Measurements from ENCODE around the gene LIN28A. TPM values are rescaled to one million over a fixed set of nuclear protein-coding genes. Genes with fewer than 3 reads are reported as not detected.
"Not testable (repeated sequence)": the region's sequence is repeated elsewhere in the genome, so short reads cannot be mapped to it uniquely, and the experiment has no call there.

Gene LIN28A, protein sequence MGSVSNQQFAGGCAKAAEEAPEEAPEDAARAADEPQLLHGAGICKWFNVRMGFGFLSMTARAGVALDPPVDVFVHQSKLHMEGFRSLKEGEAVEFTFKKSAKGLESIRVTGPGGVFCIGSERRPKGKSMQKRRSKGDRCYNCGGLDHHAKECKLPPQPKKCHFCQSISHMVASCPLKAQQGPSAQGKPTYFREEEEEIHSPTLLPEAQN
- not detected in 2 replicates for total RNA-seq (2014; rRNA removed; shearing (Covaris generic))
- polyA plus RNA-seq (2014; cell fraction: nucleus; rRNA removed), result not detected in 2 replicates

DNA sequence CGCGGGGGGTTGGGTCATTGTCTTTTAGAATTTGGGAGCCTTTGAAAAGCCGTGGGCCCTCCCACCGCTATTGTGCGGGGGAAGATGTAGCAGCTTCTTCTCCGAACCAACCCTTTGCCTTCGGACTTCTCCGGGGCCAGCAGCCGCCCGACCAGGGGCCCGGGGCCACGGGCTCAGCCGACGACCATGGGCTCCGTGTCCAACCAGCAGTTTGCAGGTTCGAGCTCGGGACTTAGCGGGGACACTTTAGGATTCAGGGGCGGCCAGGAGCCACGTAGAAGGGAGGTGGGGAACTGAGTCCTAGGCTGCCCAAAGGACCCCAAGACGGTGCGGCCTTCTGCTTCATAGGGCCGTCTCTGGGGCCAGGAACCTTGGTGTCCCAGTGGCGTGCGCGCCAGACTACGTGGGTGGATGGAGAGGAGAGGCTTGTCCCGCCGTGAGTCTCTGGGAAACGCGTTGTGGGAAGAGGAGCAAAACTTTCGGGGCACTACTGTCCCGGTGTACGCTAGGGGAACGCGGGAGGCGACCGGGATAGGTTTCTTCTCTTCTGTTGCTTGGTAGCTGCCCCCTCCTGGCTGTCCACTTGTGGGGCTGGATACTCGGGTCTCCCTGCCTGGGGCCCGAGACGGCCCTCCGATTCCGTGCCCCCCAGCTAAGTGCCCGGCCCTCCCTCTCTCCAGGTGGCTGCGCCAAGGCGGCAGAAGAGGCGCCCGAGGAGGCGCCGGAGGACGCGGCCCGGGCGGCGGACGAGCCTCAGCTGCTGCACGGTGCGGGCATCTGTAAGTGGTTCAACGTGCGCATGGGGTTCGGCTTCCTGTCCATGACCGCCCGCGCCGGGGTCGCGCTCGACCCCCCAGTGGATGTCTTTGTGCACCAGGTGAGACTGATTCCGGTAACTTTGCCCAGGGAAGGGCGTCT lies at the start of gene LIN28A:
TSS of gene LIN28A (plus strand) at position 112 of the 918 bp plus-strand sequence. CDS start at position 187, 75 bp downstream.
- no peak for DNase-seq (ENCODE audit: extremely low read depth, low read depth)

DNA sequence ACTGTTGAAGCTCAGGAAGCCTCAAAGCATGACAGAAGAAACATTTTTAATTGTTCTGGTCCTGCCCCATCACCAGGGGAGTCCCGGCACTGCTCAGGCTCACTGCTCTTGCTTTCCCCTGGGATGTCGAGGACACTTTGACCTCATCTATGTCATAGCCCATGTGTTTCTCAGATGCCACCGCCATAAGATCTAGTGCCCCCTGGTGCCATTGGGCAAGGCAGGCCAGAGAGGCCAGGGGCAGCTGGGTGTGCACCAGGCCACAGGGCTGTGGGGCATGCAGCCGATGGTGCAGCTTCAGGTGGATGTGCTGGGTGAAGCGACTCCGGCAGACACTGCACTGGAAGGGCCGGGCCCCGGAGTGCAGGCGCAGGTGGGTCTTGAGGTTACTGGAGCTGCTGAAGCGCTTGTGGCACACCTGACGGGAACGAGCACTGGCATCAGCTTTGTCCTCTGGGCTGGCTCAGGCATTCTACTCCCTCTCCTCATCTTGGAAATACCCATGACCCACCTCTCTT lies 49.0 kb upstream of the LIN28A start:
- no peak for DNase-seq (ENCODE audit: extremely low read depth, low read depth)

DNA sequence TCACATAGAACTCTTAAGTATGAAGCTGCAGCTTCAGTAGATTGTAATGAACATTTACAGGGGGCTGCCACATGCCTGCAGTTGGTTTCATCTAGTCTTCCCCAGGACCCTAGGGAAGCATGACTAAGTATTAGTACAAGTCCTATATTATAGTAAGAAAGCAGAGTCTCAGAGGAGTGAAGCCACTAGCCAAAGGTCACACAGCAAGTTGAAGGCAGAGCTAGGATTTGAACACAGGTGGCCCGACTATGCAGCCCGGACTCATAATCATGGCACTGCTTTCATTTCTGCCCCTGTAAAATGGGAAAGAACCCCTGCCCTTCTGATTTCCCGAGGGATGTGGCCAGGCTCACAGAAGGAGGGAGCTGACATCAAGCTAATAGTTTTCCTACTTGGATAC lies 48.3 kb upstream of the LIN28A start:
- DNase-seq (ENCODE audit: extremely low read depth, low read depth), result no peak

DNA sequence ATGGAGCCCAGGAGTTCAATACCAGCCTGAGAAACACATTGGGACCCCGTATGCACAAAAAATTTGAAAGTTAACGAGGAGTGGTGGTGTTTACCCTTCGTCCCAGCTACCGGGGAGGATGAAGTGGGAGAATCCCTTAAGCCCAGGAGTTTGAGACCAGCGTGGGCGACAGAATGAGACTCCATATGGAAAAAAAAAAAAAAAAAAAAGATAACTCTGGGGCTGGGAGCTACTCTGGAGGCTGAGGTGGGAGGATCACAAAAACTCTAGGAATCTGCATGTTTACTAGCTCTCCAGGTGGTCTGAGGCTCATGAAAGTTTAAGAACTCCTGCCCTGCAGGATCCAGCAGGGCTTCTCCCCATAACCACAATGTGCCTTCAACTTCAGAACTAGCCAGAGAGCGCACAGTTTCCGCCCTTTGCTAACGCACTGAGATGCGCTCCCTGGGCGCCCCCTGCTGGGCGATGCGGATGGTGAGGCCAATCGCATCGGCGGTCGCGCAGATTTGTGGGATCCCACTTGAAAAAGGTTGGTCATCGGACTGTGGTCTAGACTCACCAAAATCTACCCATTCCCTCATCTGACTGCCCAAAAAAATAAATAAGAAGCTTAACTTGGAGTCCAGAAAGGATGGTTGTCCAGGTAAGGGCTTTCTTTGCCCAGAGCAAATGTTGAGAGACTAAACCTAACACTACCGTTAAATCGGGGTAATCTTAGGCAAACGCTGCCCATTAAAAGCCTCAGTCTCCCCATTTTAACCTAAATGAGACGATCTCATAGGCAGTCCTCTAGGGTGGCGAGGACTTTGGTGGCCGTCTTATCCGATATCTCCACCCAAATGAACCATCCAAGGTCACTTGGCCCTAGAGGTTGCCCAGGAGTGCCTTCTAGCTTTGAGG lies 46.8 kb upstream of the LIN28A start:
- peak; percentile 40 for DNase-seq (ENCODE audit: extremely low read depth, low read depth)

DNA sequence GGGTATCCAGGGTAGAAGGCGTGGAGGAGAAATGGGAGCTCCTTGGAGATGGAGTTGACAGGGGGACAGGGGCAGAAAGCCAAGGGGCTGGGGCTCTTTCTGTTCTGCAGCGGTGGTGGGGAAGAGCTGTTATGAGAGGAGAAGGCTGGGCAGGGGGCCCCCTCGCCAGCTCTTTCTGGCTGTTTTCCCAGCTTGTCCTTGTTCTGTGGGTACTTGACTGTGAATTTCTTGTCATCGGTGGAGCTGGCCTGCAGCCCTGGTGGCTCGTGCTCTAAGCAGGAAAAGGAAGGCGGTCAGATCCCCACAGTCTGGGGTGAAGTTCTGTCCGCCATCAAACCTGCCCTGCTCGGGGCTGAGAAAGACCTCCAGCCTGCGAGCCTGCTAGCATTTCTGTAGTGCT lies 45.7 kb upstream of the LIN28A start:
- no peak for DNase-seq (ENCODE audit: extremely low read depth, low read depth)

DNA sequence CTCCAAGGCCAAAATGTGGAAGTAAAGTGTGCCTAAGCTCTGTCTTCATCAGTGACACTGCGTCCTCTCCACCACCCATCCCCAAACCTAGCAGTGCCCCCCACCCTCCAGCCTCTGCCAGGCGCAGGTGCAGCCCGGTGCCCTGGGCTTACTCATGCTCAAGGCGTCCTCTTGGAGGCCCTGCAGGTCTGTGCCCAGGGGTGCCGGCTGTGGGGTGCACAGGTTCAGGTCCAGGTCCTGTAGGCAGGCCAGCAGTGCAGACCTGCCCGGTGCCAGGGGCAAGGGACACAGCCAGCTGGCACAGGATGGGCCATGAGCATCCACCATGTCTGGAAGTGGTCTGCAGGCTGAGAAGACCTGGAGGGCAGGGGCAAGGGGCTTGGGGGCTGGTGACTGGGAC lies 43.2 kb upstream of the LIN28A start:
- DNase-seq (ENCODE audit: extremely low read depth, low read depth), result no peak

DNA sequence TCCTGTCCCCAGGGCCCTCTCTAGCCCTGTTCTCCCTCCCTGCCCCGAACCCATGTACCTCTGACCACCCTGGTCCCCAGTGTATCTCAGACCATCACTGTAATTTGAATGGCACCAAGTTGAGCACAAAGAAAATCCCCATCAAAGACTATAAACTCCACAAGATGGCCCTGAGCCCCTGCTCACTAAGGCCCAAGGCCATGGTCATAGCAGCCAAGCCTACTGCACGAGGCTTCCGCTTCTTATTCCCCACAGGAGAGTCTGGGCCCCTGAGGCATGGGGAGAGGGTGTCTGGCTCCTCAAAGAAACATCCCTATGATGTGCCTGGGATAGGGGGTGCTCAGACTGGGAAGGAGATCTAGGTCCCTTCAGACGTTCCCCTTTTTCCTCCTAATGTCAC lies 42.6 kb upstream of the LIN28A start:
- DNase-seq (ENCODE audit: extremely low read depth, low read depth), result no peak

DNA sequence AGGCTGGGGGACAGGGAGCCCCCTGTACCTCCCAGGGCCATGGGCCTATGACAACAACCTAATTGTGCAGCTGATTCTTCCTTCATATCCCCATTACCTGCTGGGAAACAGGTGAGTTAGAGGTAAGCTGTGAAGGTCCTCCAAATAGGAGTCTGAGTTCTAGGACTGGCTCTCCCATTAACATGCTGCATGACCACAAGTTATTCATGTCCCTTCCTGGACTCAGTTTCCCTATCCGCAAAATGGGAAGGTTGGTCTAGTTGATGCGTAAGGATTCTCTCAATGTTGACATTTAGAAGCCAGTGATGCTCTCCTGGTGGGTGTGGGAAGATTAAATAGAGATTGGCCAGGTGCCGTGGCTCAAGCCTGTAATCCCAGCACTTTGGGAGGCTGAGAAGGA lies 42.1 kb upstream of the LIN28A start:
- DNase-seq (ENCODE audit: extremely low read depth, low read depth), result no peak

DNA sequence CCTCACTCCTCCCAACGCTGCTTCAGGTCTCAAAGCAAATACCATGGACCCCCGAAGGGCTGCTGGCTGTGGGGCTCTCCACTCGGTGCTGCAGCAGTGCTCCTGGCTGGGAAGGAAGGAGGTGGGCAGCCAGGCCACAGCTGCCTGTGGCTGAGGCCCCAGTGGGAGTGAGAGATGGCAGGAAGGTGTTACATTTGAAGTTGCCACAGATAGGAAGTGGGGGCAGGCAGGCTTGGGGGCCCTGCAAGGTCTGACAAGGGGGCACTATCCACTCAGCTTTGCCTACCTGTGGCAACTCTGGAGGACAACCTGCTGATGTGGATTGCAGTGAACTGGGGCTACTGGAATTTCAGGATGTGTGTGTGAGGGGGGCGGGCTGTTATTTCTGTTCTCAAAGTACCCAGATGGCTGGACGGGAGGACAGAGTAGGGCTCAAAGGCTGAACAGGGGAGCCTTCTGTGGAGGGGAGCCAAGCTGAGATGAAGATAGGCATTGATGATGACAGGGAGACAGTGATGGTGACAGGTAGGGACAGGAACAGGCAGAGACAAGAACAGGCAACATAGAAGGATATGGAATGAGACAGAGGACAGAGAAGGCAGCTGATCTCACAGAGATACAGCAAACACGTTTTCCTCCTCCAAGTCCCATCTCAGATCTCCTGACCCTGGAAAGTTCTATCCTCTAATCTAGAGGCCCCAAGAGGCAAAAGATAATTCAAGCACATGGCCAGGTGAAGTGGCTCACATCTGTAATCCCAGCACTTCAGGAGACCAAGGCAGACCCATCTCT lies 39.8 kb upstream of the LIN28A start:
- no peak for DNase-seq (ENCODE audit: extremely low read depth, low read depth)

DNA sequence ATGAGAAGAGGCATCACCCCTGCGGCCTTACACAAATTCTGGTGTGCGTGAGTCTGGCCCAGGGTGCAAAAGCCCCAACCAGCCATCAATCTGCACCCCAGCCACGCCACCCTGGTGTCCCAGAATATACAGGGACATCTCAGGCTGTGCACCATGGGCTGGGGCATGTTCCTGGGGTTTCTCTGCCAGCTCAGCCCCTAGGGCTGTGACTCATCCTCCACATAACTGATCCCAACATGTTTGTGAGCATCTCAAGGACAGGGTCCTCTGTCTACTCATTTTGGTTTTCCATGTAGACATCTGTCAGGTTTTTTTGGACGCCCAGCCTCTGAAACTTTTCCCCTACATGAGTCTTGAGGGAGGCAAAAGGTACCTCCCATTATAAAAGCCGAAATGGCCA lies 38.6 kb upstream of the LIN28A start:
- no peak for DNase-seq (ENCODE audit: extremely low read depth, low read depth)

DNA sequence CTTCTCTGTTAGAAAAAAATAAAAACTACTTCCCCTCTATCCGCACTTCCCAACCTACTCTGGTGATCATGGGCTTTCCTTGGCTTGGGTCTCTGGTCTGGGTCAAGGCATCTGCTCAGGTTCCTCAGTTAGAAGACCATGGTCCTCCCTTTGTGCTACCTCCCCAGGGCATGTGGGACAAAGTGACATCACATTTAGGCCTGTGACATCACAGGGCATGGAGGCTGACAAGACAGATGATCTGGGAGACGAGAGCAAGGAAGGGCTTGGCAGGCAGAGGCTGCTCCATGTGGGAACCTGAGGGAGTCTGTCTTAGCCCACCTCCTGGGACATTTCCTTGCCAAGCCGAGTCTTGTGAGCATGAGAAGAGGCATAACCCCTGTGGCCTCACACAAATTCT lies 38.0 kb upstream of the LIN28A start, which contains the start of gene ZNF683:
TSS of gene ZNF683 (minus strand) at position 140 of the 400 bp plus-strand sequence. CDS start 4,179 bp downstream, outside the sequence.
- not testable (repeated sequence) for DNase-seq (ENCODE audit: extremely low read depth, low read depth)

DNA sequence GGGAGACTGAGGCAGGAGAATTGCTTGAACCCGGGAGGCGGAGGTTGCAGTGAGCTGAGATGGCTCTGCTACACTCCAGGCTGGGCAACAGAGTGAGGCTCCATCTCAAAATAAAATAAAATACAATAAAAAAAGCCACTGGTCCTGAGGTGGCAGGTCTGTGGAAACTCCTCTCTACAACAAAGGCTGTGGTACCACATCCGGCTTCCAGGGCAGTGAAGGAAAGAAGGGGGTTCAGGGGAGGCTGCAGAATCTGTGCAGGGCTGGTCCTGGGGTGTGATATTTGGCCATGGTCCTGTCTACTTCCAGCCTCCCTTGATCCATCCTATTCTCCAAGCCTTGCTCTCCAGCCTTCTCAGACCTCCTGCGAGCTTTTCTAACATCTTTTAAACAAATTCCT lies 37.3 kb upstream of the LIN28A start:
- no peak for DNase-seq (ENCODE audit: extremely low read depth, low read depth)

DNA sequence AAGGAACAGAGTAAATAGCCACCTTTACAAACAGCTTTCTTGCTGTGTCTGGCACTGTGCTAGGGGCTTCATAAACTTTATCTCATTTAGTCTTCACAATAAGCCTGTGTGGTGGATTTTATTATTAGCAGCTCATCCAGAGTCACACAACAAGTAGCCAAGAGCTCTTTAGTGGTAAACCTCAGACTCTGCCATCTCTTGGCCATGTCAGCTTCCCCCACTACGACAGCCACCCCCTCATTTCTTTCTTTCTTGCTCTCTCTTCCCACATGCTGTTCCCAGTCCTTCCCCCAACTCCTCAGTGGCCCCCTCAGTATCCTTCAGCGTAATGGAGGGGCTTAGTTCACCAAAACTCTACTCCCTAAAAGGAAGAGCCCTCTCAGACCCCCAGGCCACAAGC lies 36.8 kb upstream of the LIN28A start:
- no peak for DNase-seq (ENCODE audit: extremely low read depth, low read depth)

DNA sequence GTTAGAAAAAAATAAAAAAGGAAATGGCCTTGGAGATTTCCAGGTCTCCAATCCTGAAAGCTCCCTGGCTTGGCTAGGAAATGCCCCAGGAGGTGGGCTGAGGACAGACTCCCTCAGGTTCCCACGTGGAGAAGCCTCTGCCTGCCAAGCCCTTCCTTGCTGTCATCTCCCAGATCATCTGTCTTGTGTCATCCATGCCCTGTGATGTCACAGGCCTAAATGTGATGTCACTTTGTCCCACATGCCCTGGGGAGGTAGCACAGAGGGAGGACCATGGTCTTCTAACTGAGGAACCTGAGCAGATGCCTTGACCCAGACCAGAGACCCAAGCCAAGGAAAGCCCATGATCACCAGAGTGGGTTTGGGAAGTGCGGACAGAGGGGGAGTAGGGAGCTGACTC lies 36.3 kb upstream of the LIN28A start:
- DNase-seq (ENCODE audit: extremely low read depth, low read depth), result not testable (repeated sequence)

DNA sequence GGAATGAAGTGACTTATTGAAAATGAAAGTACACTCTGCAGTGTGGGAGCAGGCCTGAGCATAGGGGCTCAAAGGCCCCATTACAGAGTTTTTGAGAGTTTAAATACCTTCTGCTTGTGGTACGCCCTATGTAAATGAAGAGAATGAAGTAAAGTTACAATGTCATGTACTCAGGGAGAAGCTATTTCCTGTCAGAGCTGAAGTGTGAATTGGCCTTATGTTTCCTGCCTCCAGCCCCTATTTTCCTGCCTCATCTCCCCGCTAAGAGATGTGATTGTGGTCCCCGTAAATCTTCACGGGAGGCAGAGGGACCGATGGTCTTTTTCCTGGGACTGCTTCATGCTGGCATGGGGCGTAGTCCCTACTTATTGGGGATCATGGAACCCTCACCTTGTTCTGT lies 35.5 kb upstream of the LIN28A start:
- no peak for DNase-seq (ENCODE audit: extremely low read depth, low read depth)

DNA sequence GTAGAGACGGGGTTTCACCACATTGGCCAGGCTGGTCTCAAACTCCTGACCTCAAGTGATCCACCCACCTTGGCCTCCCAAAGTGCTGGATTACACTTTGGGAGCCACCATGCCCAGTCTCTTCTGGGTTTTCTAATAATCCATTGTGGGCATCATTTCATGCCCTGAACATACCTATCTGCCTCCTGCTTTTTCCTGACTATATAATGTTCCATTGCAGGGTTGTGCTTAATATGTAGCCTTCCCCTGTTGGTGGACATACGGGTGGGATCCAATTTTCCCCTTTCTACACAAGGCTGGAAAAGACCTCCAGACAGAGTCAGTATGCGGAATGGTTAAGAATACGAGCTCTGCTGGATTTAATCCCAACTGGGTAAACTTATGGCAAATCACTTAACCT lies 34.6 kb upstream of the LIN28A start:
- no peak for DNase-seq (ENCODE audit: extremely low read depth, low read depth)

DNA sequence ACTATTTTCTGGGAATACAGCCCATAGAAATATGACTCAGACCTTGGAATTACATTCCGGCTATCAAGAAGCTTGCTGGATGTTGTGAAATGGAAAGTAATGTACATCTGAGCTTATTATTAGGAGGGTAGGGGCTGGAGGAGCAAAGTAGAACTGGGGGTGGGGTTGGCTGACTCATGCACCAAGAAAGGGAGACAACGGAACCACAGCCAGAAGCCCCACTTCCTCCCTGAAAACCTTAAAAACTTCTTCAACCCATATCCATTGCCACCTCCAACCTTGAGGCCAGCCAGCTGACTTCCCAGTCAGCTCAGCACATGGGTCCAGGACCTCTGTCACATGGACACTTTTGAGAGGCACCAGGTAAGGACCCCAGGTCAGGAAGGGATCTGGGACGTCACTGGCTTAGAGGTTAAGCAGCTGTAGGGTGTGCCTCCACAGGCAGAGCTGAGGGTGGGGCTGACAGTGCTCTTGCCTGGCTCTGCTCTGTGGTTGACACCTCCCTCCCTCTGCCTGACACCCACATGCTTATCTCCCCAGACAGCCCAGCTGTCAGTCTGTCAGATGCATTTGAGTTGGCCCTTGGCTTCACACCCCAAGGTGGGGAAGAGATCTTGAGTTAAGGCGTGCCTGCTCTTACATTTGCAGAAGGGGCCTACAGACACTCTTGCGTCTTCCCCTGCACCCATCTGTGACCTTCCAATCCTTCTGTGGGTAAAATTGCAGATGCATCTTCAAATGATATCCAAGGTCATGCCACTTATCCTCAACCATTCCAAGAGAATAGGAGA lies 32.3 kb upstream of the LIN28A start:
- peak; percentile 13 for DNase-seq (ENCODE audit: extremely low read depth, low read depth)

DNA sequence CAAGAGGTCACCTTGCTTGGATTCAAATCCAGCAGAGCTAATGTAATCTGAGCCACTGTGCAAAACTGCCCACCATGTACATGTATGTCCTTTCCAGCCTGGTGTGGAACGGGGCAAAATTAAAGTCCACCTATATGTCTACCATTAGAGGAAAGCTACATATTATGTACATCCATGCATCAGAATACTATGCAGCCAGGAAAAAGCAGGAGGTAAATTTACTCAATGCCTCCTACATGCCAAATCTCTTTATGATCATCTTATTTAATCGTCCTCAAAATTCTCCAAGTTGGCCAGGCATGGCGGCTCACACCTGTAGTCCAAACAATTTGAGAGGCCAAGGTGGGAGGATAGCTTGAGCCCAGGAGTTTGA lies 31.8 kb upstream of the LIN28A start:
- DNase-seq (ENCODE audit: extremely low read depth, low read depth), result no peak

DNA sequence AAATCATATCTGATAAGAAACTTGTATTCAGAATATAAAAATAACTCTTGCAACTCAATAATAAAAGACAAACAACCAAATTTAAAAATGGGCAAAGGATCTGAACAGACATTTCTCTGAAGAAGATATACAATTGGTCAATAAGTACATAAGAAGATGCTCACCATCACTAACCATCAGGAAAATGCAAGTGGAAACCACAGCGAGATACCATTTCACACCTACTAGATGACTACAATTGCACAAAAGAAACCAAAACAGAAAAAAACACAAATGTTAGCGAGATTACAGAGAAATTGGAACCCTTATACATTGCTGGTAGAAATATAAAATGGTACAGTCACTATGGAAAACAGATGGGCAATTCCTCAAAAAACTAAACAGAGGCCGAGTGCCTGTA lies 26.5 kb upstream of the LIN28A start:
- DNase-seq (ENCODE audit: extremely low read depth, low read depth), result no peak
